BLaER1 (cell line): ENCODE data around the gene ATP2B2.

Experiments
- H3K27ac ChIP-seq: shearing (Covaris generic); formaldehyde crosslinking; 2 replicates; pipeline ENCODE4 v1.8.1; 2022
- H3K27me3 ChIP-seq: shearing (Covaris generic); formaldehyde crosslinking; 2 replicates; pipeline ENCODE4 v1.8.1; 2022
- H3K36me3 ChIP-seq: shearing (Covaris generic); formaldehyde crosslinking; 2 replicates; pipeline ENCODE4 v1.8.1; 2022
- H3K4me1 ChIP-seq: shearing (Covaris generic); formaldehyde crosslinking; 2 replicates; pipeline ENCODE4 v1.8.1; 2022
- H3K4me2 ChIP-seq: shearing (Covaris generic); formaldehyde crosslinking; 2 replicates; pipeline ENCODE4 v1.8.1; 2022
- H3K4me3 ChIP-seq: shearing (Covaris generic); formaldehyde crosslinking; 2 replicates; pipeline ENCODE4 v1.8.1; 2022
- H3K9ac ChIP-seq: shearing (Covaris generic); formaldehyde crosslinking; 2 replicates; pipeline ENCODE4 v1.8.1; 2022
- H3K9me3 ChIP-seq: shearing (Covaris generic); formaldehyde crosslinking; 2 replicates; pipeline ENCODE4 v1.8.1; 2022
- H4K20me1 ChIP-seq: shearing (Covaris generic); formaldehyde crosslinking; 2 replicates; pipeline ENCODE4 v1.8.1; 2022
- Cebpa-rat ChIP-seq: shearing (Covaris generic); IDR thresholded peaks from 2 replicates; pipeline ENCODE4 v1.8.1; 2022

The ATP2B2 gene

GRCh38 chr3:10485806-10486205, 19.6 kb downstream of the ATP2B2 start:
- H3K27me3 ChIP-seq, result no peaks in the 10 kb centered on the region
- H3K9me3 ChIP-seq, result no peaks in the 10 kb centered on the region
- no peak overlapping the region; the same call in 1 of the 2 replicates for H3K4me2 ChIP-seq
- no peak overlapping the region for H3K4me3 ChIP-seq
- peaks cover 7% of the 10 kb centered on the region; the same call in 1 of the 2 replicates for H4K20me1 ChIP-seq
- no peak for TF ChIP-seq Cebpa-rat
- 0 out of 2 replicates have a peak overlapping the region, but pooled peaks have one; percentile 16 for H3K9ac ChIP-seq
- peaks cover 63% of the 10 kb centered on the region for H3K4me1 ChIP-seq
- H3K36me3 ChIP-seq, result no peaks in the 10 kb centered on the region
- peak overlapping the region; percentile 54; the same call in 1 of the 2 replicates for H3K27ac ChIP-seq

DNA sequence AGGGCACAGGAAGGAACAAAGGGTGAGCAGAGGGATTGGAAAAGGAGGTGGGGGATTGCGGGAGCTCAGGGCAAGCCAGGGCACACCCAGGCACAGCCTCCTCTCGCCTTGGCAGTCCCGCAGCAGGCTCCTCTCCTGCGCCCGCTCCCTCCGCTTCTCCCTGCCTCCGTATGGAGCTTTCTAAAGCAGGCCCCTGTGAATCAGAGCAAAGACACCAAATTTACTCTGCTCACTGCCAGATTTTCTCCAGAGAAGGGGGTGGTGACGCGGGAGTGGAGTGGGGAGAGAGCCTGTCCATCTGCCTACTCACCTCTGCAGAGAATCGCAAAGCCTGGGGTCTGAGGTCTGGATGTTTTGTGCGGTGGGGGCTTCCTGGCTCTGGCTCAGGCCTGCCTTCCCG, 20.0 kb downstream of the ATP2B2 start:
- Histone ChIP-seq H3K9ac (0 out of 2 replicates have a peak overlapping the region, but pooled peaks have one; percentile 16), H4K20me1 (peaks cover 7% of the 10 kb centered on the region; the same call in 1 of the 2 replicates), H3K4me1 (peaks cover 61% of the 10 kb centered on the region), H3K9me3 (no peaks in the 10 kb centered on the region), H3K36me3 (no peaks in the 10 kb centered on the region), H3K4me2 (no peak overlapping the region; the same call in 1 of the 2 replicates), H3K27ac (peak overlapping the region; percentile 54; the same call in 1 of the 2 replicates), H3K27me3 (no peaks in the 10 kb centered on the region), H3K4me3 (no peak overlapping the region)
- TF ChIP-seq Cebpa-rat, result no peak

DNA sequence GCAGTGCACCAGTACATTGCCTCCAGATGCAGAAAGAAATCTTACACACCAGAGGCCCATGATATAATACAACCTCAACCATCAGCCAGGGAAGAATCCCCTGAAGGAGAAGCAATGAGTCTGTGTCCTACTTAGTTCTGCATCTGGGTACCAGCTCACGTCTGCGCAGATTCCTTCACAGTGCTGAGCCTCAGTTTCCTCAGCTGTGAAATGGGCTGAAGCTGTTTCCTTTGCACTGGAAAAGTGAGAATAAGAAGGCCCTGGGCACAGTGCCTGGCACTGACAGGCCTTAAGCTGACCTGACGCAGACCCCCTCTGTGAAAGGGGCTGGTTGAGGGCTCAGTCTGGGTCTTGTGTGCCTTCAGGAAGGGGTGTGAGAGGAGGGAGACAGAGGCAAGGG, 20.7 kb downstream of the ATP2B2 start:
- H3K9me3 ChIP-seq, result peaks cover 2% of the 10 kb centered on the region; the same call in 1 of the 2 replicates
- H3K4me3 ChIP-seq, result no peak overlapping the region
- TF ChIP-seq Cebpa-rat, result no peak
- H3K27me3 ChIP-seq, result no peaks in the 10 kb centered on the region
- H3K4me1 ChIP-seq, result peaks cover 55% of the 10 kb centered on the region
- peak overlapping the region; percentile 52 for H3K4me2 ChIP-seq
- peaks cover 3% of the 10 kb centered on the region; the same call in 1 of the 2 replicates for H4K20me1 ChIP-seq
- peaks cover 6% of the 10 kb centered on the region; the same call in 1 of the 2 replicates for H3K36me3 ChIP-seq
- no peak overlapping the region; the same call in 1 of the 2 replicates for H3K27ac ChIP-seq
- no peak overlapping the region; the same call in 1 of the 2 replicates for H3K9ac ChIP-seq

GRCh38 chr3:10483686-10484345, 21.6 kb downstream of the ATP2B2 start:
- H3K9me3 ChIP-seq, result peaks cover 11% of the 10 kb centered on the region
- H3K27me3 ChIP-seq, result no peaks in the 10 kb centered on the region
- peak overlapping the region; percentile 37; the same call in 1 of the 2 replicates for H3K27ac ChIP-seq
- no peaks in the 10 kb centered on the region for H4K20me1 ChIP-seq
- peaks cover 46% of the 10 kb centered on the region for H3K4me1 ChIP-seq
- no peak for TF ChIP-seq Cebpa-rat
- no peak overlapping the region for H3K4me3 ChIP-seq
- peak overlapping the region; percentile 52 for H3K4me2 ChIP-seq
- peaks cover 14% of the 10 kb centered on the region for H3K36me3 ChIP-seq
- peak overlapping the region; percentile 45; the same call in 1 of the 2 replicates for H3K9ac ChIP-seq

- H3K4me3 ChIP-seq, result no peak overlapping the region
- no peak for TF ChIP-seq Cebpa-rat
Observed at GRCh38 chr3:10483364-10483675, 22.1 kb downstream of the ATP2B2 start.

DNA sequence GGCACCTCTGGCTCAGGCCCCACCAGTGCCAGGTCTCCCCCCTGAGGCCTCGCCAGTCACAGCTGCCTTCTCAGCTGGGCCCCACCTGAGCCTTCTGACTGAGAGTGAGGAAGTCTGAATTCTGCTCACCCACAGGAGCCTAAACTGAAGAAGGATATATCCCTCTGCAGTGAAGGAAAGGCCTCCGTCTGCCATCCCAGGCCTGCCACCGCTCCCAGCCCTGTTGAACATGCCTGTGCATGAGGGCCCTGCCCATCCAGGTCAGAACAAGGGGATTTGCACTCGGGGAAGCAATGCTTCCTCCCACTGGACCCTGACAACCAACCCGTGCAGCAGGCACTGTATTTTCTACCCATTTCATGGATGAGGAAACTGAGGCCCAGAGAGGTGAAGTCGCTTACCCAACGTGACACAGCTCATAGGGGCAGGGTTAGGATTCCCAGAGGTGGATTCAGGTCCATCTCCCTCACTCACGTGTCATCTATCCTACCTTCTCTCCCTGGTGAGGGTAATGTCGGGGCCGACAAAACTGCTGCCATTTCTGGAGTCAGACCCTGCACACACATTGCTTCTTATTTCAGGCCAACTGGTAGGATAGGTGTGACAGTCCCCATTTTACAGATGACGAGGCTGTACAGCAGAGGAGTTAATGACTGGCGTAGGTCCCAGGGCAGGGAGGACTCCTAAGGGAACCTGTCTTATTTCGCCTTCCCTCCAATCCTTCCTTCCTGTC, 22.6 kb downstream of the ATP2B2 start:
- Histone ChIP-seq H3K9me3 (peaks cover 21% of the 10 kb centered on the region), H4K20me1 (no peaks in the 10 kb centered on the region), H3K9ac (no peak overlapping the region), H3K4me3 (no peak overlapping the region), H3K4me1 (peaks cover 44% of the 10 kb centered on the region), H3K36me3 (peaks cover 24% of the 10 kb centered on the region), H3K27ac (peak overlapping the region; percentile 56), H3K27me3 (no peaks in the 10 kb centered on the region), H3K4me2 (peak overlapping the region; percentile 14; the same call in 1 of the 2 replicates)
- TF ChIP-seq Cebpa-rat, result no peak

More at GRCh38 chr3:10483364-10483675, 22.1 kb downstream of the ATP2B2 start:
- Histone ChIP-seq H3K9ac (no peak overlapping the region), H3K9me3 (peaks cover 16% of the 10 kb centered on the region), H3K27ac (peak overlapping the region; percentile 37; the same call in 1 of the 2 replicates), H4K20me1 (no peaks in the 10 kb centered on the region), H3K36me3 (peaks cover 19% of the 10 kb centered on the region), H3K27me3 (no peaks in the 10 kb centered on the region), H3K4me1 (peaks cover 42% of the 10 kb centered on the region), H3K4me2 (peak overlapping the region; percentile 52; the same call in 1 of the 2 replicates)

- Histone ChIP-seq H3K27ac (no peak overlapping the region; the same call in 1 of the 2 replicates), H3K9me3 (peaks cover 23% of the 10 kb centered on the region), H4K20me1 (no peaks in the 10 kb centered on the region), H3K4me3 (no peak overlapping the region), H3K36me3 (peaks cover 26% of the 10 kb centered on the region), H3K9ac (no peak overlapping the region), H3K4me1 (peaks cover 62% of the 10 kb centered on the region), H3K27me3 (no peaks in the 10 kb centered on the region), H3K4me2 (no peak overlapping the region)
- TF ChIP-seq Cebpa-rat, result no peak
Observed at GRCh38 chr3:10480871-10481378, 24.5 kb downstream of the ATP2B2 start.

DNA sequence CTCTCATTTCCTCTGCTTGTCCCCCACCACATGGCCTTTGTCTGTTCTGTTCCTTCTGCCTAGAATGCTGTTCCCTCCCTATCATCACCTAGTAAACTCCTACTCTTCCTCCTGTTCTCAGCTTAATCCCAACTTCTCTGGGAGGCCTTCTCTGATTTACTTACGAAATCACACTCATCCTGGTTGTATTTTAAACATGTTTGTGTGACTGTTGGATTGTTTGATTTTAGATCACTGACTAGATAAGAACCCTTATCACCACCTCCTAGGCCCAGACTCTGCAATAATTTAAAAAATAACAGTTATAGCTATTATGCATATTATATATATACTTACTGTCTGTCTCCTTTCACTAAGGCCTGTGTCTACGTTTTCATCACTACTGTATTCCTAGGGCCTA, 26.1 kb downstream of the ATP2B2 start:
- Histone ChIP-seq H3K36me3 (peaks cover 26% of the 10 kb centered on the region), H3K9ac (no peak overlapping the region), H3K9me3 (peaks cover 23% of the 10 kb centered on the region), H4K20me1 (no peaks in the 10 kb centered on the region), H3K4me3 (no peak overlapping the region), H3K27me3 (no peaks in the 10 kb centered on the region), H3K4me1 (peaks cover 62% of the 10 kb centered on the region), H3K27ac (no peak overlapping the region), H3K4me2 (no peak overlapping the region)
- no peak for TF ChIP-seq Cebpa-rat

GRCh38 chr3:10475983-10476382, 29.4 kb downstream of the ATP2B2 start:
- TF ChIP-seq Cebpa-rat, result no peak
- no peak overlapping the region for H3K4me3 ChIP-seq
- peak overlapping the region; percentile 93; the same call in 1 of the 2 replicates for H3K4me2 ChIP-seq
- H3K27ac ChIP-seq, result peak overlapping the region; percentile 75
- H3K27me3 ChIP-seq, result no peaks in the 10 kb centered on the region
- peaks cover 70% of the 10 kb centered on the region for H3K4me1 ChIP-seq
- no peaks in the 10 kb centered on the region for H4K20me1 ChIP-seq
- peaks cover 26% of the 10 kb centered on the region for H3K36me3 ChIP-seq
- no peak overlapping the region for H3K9ac ChIP-seq
- peaks cover 23% of the 10 kb centered on the region for H3K9me3 ChIP-seq
